Thoracic aorta (tissue), 2 donors: ENCODE results near the gene NFIA. TPM values are rescaled to one million over a fixed set of nuclear protein-coding genes. Genes with fewer than 3 reads are reported as not detected.

Source experiments
- ATAC-seq: fragments of 150-250 bp; one replicate; pipeline ENCODE4 v1.8.0; 2017; ENCODE audit warnings: low read depth; ENCODE audit not compliant: insufficient number of reproducible peaks, low FRiP score
- DNase-seq: peaks from one replicate; pipeline ENCODE4 v3.0.0-alpha.2; 2020; ENCODE audit warnings: low spot score
- H3K27ac ChIP-seq, 2 donors: fragments of 200-600 bp; sonication (generic); 1 replicate in 1 of 2; 2 replicates in 1 of 2; pipeline ENCODE4 v1.5.1; 2016; ENCODE audit warnings: mild to moderate bottlenecking in 2 of 2, moderate library complexity in 2 of 2
- H3K27me3 ChIP-seq: fragments of 200-600 bp; sonication (generic); replicated peaks from 2 replicates; pipeline ENCODE4 v1.6.0; 2016; ENCODE audit warnings: mild to moderate bottlenecking; ENCODE audit not compliant: insufficient read depth
- H3K36me3 ChIP-seq: fragments of 200-600 bp; sonication (generic); one replicate; pipeline ENCODE4 v1.5.1; 2016
- H3K4me1 ChIP-seq, 2 donors: fragments of 200-600 bp; sonication (generic); 1 replicate in 1 of 2; 2 replicates in 1 of 2; pipeline versions ENCODE4 v1.5.1 to v1.6.0; 2016; ENCODE audit warnings: low read depth in 2 of 2, mild to moderate bottlenecking in 1 of 2; ENCODE audit not compliant: control insufficient read depth in 1 of 2
- H3K4me3 ChIP-seq: fragments of 200-600 bp; sonication (generic); 2 replicates; pipeline ENCODE4 v1.5.1; 2016; ENCODE audit warnings: mild to moderate bottlenecking
- H3K9me3 ChIP-seq: fragments of 200-600 bp; sonication (generic); 2 replicates; pipeline ENCODE4 v1.5.1; 2016
- CTCF ChIP-seq: fragments of 200-600 bp; sonication (generic); IDR thresholded peaks from one replicate; pipeline ENCODE4 v1.5.1; 2019; ENCODE audit warnings: antibody characterized with exemption
- total RNA-seq, 2 donors: library from RNA; depleted of rRNA; stranded (reverse); fragments of >200 nt; gene quantifications; one replicate each; pipeline versions ENCODE4 v1.1.0 to v1.2.3, GENCODE V29; 2016

The NFIA gene
- total RNA-seq, 2 donors from 2014 or later, result 99.8 to 118 TPM

GRCh38 chr1:61261595-61261994 lies 179.2 kb downstream of the NFIA start:
- peak overlapping the region; percentile 28 to 30 for H3K27ac ChIP-seq
- H3K4me3 ChIP-seq, result peak overlapping the region; percentile 3
- peaks cover 18 to 61% of the 10 kb centered on the region in 2 donors for H3K4me1 ChIP-seq
- no peaks in the 10 kb centered on the region for H3K36me3 ChIP-seq
- no peak for ATAC-seq
- TF ChIP-seq CTCF, result no peak
- no peaks in the 10 kb centered on the region for H3K27me3 ChIP-seq
- H3K9me3 ChIP-seq, result no peaks in the 10 kb centered on the region
- no peak for DNase-seq

GRCh38 chr1:61263905-61264824 lies 181.8 kb downstream of the NFIA start:
- Histone ChIP-seq H3K4me1 (peaks cover 29 to 65% of the 10 kb centered on the region in 2 donors), H3K27ac (peak overlapping the region; percentile 25 to 28), H3K4me3 (no peak overlapping the region), H3K9me3 (no peaks in the 10 kb centered on the region), H3K27me3 (no peaks in the 10 kb centered on the region), H3K36me3 (no peaks in the 10 kb centered on the region)
- no peak for TF ChIP-seq CTCF
- no peak for ATAC-seq
- DNase-seq, result no peak

GRCh38 chr1:61264825-61265242 lies 182.5 kb downstream of the NFIA start:
- no peak overlapping the region for H3K4me3 ChIP-seq
- H3K27me3 ChIP-seq, result no peaks in the 10 kb centered on the region
- peaks cover 29 to 64% of the 10 kb centered on the region in 2 donors for H3K4me1 ChIP-seq
- no peaks in the 10 kb centered on the region for H3K9me3 ChIP-seq
- no peak for ATAC-seq
- no peaks in the 10 kb centered on the region for H3K36me3 ChIP-seq
- TF ChIP-seq CTCF, result no peak
- H3K27ac ChIP-seq, result no peak overlapping the region
- DNase-seq, result no peak

- no peak for ATAC-seq
- Histone ChIP-seq H3K27me3 (no peaks in the 10 kb centered on the region), H3K36me3 (no peaks in the 10 kb centered on the region), H3K9me3 (no peaks in the 10 kb centered on the region), H3K4me1 (peaks cover 29 to 70% of the 10 kb centered on the region in 2 donors), H3K27ac (no peak overlapping the region), H3K4me3 (no peak overlapping the region)
- TF ChIP-seq CTCF, result no peak
- DNase-seq, result no peak
Measured at GRCh38 chr1:61265665-61266064, 183.3 kb downstream of the NFIA start.

- no peaks in the 10 kb centered on the region for H3K36me3 ChIP-seq
- ATAC-seq (no peak), DNase-seq (no peak)
- no peaks in the 10 kb centered on the region for H3K9me3 ChIP-seq
- no peak for TF ChIP-seq CTCF
- no peak overlapping the region for H3K4me3 ChIP-seq
- no peaks in the 10 kb centered on the region for H3K27me3 ChIP-seq
- H3K27ac ChIP-seq, result peak overlapping the region in 1 of 2 donors; percentile 15
- H3K4me1 ChIP-seq, result peaks cover 31 to 67% of the 10 kb centered on the region in 2 donors
Measured at GRCh38 chr1:61266738-61267137, 184.4 kb downstream of the NFIA start.
